HG02970 (cell line): Measurements from ENCODE around the gene PRRX2.
"Not testable (repeated sequence)": the region's sequence is repeated elsewhere in the genome, so short reads cannot be mapped to it uniquely, and the experiment has no call there.

Source experiments
- ATAC-seq: cut with Tn5 transposase; IDR thresholded peaks from one replicate; pipeline ENCODE4 v1.9.1; 2021; ENCODE audit warnings: mild to moderate bottlenecking, moderate library complexity, moderate number of reproducible peaks; ENCODE audit not compliant: unreplicated experiment, low FRiP score

The PRRX2 gene

DNA sequence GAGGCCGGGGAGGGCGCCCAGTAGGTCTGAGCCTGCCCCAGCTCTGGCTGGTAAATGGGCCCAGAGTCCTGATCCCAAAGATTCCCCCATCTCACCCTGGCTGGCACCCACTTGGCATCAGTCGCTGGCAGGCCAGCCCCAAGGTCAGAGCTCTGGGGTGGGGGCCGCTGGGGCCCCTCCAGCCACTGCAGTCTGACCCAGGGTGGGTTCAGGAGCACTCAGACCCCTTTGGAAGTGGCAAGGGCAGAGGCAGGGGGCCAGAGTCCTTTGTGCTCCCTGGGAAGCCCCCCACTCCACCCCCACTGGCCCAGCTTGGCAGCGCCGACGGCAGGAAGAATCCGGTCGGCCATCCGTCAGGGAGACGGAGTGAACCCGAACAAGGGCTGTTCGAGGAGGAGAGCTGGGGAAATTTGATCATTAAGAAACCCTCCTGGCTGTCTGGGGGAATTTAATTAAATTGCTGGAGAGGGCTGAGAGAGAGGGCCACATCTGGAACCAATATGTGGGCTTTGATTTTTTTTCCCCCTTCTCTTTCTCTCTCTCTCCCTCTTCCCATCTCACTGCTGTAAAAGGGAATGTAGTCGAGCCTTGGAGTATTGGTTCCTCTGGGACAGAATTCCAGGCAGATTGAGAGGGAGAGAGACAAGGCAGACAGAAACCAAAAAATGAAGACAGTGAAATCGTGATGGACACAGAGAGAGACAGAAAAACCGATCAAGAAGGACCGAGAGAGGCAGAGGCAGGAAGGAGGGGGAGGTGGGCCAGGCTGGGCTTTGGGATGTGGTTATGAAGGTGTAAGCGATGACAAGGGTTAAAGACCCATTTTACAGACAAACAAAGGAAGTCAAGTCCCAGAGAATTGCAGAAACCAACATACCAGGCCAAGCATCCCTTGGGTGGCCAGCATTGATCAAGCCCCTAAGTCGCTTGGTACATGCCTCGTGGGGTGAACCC lies 15.4 kb upstream of the PRRX2 start:
- no peak for ATAC-seq

GRCh38 chr9:129650680-129651235 lies 14.7 kb upstream of the PRRX2 start:
- ATAC-seq = no peak

DNA sequence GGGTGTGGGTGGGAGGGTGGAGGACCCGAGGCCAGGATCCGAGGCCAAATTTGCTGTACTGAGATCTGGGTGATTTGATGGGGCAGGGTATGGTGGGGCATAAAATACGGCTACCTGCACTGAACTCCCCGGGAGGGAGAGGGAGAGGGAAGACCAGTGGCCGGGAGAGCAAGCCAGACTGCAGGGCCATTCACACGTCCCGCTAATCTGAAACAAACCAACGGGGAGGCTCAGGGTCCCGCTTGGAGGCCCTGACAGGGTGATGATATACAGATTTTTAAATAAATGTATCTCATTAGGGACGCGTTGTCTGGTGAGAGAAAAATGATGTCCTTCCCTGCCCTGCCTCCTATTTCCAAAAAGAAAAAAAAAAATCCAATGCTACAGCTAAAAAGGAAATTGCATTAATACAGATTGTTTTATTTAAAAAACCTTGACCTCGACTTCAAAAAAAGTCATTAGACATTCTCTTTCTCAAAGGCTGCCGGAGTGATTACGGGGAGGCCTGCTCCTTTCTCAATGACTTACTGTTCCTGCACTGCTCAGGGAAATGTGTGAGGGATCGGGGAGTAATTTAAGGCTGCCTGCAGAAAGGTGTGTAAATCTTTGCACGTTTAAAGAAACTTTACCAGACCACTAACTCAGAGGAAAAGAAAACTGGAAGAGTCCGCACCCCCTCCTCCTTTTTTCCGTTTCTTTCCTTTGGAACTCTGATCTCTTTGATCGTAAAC lies 11.5 kb upstream of the PRRX2 start:
- ATAC-seq = no peak

- ATAC-seq = no peak
Measured at GRCh38 chr9:129654554-129655040, 10.8 kb upstream of the PRRX2 start.

- ATAC-seq = no peak
Measured at GRCh38 chr9:129655154-129655553, 10.3 kb upstream of the PRRX2 start.

- ATAC-seq = no peak
Measured at GRCh38 chr9:129655696-129656095, 9.8 kb upstream of the PRRX2 start.

DNA sequence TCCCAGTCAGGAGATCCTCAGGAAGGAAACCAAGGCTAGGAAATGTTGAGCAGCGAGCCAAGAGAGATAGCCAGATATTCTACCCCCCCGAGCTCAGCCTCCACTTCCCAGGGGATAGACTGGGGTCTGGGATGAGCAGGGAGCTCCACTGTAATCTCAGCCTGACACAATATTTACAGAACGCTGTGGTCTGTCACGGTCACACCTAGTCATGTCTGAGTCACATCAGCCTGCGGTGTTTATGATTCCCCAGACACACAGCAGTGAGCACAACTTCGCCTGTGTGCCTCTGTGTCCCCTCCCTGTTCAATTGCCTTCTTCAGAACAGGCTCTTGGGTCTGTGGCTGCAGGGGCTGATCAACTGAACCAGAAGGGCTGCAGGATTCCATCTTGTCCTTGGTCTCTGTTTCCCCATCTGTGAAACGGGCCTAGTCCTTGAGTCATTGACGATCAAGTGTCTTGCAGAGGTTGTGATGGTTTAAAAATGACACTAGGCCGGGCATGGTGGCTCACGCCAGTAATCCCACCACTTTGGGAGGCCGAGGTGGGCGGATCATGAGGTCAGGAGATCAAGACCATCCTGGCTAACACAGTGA lies 8.6 kb upstream of the PRRX2 start:
- ATAC-seq = no peak

- no peak for ATAC-seq
Measured at GRCh38 chr9:129661029-129661428, 4.4 kb upstream of the PRRX2 start.

DNA sequence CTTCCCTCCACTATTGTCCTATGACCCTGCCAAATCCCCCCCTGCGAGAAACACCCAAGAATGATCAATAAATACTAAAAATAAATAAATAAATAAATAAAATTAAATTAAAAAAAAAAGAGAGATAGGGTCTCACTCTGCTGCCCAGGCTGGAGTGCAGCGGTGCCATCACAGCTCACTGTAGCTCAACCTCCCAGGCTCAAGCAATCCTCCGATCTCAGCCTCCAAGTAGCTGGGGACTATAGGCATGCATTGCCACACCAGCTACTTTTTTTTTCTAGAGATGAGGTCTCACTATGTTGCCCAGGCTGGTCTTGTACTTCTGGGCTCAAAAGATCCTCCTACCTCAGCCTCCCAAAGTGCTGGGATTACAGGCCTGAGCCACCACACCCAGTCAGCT lies 3.2 kb upstream of the PRRX2 start:
- ATAC-seq = not testable (repeated sequence)

- ATAC-seq = no peak
Measured at GRCh38 chr9:129664746-129665388, 580 bp upstream of the PRRX2 start.

DNA sequence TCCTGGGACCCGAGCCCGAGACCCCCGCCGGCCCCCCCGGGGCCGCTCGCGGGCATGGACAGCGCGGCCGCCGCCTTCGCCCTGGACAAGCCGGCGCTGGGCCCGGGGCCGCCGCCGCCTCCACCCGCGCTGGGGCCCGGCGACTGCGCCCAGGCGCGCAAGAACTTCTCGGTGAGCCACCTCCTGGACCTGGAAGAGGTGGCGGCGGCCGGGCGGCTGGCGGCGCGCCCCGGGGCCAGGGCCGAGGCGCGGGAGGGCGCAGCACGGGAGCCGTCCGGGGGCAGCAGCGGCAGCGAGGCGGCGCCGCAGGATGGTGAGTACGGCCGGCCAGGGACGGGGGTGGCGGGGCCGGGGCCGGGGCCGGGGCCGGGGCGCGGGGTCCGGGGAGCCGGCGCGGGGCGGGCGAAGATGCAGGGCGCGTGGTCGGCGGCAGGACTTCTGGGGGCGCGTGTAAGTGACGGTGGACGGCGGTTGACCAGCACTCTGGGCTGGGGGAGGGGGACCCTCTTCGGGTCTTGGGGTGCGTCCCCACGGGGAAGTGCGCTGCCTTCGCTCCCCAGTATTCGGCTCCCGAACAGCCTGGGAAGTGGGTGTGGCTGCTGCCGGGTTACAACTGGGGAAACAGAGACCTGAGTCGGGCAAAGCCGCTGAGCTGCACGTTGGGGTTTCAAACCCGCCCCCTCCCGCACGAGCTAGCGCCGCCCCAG lies 520 bp downstream of the PRRX2 start:
- no peak for ATAC-seq

DNA sequence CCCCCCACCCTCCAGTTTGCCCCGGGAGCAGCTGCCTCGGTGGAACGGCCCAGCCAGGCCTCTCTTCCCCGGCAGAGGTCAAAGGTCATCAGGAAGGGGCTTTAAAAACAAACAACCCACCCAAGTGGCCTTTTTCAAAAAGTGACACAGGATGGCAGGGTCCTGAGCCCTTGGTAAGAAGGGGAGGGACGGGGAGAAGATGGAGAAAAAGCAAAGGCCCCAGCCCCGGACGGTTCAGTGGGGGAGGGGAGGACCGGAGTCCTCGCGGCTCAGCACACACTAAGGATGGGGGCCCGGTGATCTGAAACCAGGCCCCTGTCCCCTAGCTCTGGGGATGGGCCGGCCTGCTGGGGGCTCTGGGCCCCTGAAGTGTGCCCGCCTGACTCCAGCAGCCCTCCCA lies 1.1 kb downstream of the PRRX2 start:
- ATAC-seq = no peak

- no peak for ATAC-seq
Measured at GRCh38 chr9:129667378-129667777, 1.9 kb downstream of the PRRX2 start.

DNA sequence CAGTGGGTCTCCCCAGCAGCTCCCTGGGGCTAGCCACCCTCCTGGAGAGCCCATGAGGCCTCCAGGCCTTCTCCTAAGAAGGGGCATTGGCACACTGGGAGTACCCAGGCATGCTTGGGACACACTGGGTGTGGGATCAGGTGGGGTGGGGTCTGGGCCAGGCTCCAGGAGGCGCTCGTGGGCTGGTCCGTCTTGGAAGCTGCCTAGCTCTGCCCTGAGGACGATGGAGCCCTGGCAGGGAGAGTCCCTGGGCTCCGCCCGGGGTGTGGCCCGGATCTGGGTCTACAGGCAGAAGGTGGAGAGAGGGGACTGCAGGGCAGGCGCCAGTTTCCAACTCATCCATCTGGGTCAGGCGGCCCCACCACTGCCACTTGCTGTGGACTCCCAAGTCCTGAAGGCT lies 2.4 kb downstream of the PRRX2 start:
- no peak for ATAC-seq

DNA sequence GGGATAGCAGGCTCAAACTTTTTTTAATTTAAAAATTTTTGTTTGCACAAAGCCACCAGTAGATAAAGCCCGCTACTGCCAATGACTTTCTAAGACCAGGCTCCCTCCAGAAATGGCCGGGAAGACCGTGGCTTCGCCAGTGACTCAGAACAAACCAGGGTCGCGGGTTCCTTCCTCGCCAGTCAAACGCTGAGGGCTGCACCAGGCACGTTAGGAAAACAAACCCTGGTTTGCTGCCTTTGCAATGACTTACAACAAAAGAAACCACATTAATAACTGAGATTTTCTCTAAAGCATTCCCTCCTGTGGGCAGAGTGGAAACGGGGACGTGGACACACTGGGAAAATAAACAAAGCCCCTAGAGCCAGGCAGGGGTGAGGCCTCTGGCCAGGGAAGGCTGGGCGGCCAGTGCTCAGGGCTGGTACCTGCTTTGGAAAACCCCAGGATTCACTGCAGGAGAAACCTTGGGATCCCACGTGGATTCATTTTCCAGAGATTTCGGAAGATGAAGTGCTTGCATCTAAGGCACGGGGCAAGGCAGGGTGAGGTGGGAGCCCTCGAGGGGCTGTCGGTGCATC lies 3.8 kb downstream of the PRRX2 start:
- no peak for ATAC-seq

DNA sequence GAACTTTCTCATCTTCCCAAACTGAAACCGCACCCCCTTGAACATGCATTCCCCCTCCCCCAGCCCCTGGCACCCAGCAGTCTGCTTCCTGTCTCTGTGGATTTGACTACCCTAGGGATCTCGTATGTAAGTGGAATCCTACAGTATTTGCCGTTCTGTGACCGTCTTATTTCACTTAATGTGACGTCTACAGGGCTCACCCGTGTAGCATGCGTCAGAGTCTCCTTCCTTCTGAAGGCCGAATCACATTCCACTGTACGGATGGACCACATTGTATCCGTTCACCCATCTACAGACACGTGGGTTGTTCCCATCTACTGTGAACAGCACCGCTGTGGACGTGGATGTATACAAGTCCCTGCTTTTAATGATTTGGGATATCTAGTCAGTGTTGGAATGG lies 4.5 kb downstream of the PRRX2 start:
- ATAC-seq = no peak

DNA sequence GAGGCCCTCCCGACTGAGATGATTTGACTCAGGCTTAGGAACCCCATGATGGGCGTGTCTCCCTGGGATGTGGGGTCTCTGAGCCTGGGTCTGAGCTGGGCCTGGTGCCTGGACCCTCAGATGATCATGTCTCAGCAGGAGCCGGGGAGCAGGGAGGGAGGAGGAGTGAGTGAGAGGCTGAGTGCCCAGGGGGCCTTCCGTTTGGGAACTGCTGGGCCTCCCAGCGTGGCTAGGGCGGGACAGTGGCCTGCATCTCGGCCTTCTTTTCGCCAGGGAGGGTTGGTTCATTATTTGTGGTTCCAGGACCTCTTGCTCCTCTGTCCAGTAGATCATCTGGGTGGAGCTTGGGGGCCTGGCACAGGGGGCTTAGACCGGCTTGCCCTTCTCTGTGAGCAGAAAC lies 5.6 kb downstream of the PRRX2 start:
- ATAC-seq = no peak

DNA sequence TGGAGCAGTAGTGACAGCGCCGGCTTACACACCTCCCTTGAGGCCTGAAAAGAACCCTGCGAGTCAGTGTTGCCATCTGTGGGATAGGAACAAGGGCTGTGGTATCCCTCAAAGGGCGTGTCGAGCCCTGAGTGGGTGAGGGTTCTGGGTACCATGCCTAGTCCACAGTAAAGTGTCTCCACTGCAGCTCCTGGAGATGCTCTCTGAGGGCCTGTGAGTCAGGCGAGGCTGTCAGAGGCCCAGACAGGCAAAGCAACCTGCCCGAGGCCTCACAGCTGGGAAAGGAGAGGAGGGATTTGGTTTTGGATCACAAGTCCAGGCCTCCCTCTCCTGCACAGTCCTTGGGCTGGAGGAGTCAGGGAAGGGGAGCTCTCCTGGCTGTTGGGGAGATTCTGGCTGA lies 6.1 kb downstream of the PRRX2 start:
- no peak for ATAC-seq

DNA sequence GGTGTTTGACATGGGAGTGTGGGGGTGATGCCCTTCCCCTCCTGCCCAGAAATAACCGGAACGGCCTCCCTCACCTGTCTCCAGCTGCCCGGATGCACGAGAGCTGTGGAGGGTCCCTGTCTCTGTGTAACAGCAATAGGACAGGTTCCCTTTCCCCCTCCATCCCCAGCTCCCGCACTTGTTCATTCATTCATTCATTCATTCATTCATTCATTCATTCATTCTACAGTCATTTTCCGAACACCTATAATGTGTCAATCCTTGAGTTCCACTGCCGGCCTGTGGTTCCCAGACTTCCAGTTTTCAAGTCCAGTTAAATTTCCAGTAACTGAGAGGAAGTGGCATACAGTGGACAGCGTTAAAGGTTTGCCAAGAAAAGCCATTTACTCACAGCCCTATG lies 7.3 kb downstream of the PRRX2 start:
- no peak for ATAC-seq
